ENCODE data around the gene AK4.

DNA sequence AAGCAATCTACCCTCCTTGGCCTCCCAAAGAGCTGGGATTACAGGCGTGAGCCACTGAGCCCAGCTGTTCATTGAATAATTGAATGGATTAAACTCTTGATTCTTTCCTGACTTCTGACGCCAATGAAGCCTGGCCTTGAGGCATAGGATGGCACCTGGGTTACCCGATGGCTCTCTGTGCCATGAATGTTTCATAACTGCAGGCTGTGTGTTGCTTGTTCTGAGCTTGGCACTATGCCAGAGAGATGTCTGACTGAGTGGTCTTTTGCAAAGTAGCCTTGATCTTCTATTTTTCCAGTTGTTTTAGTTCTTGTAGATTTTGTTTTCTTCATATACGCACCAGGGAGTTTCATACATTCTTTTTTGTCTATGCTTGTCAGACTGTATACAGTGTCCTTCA is 38.5 kb upstream of the AK4 start:
- TF ChIP-seq POLR2A (IDR thresholded peaks at IDR 0.05) (no peak), POLR2AphosphoS5 (IDR thresholded peaks at IDR 0.05) (no peak), EP300 (IDR thresholded peaks at IDR 0.05) (no peak)
- TF ChIP-seq, protein P1, sequence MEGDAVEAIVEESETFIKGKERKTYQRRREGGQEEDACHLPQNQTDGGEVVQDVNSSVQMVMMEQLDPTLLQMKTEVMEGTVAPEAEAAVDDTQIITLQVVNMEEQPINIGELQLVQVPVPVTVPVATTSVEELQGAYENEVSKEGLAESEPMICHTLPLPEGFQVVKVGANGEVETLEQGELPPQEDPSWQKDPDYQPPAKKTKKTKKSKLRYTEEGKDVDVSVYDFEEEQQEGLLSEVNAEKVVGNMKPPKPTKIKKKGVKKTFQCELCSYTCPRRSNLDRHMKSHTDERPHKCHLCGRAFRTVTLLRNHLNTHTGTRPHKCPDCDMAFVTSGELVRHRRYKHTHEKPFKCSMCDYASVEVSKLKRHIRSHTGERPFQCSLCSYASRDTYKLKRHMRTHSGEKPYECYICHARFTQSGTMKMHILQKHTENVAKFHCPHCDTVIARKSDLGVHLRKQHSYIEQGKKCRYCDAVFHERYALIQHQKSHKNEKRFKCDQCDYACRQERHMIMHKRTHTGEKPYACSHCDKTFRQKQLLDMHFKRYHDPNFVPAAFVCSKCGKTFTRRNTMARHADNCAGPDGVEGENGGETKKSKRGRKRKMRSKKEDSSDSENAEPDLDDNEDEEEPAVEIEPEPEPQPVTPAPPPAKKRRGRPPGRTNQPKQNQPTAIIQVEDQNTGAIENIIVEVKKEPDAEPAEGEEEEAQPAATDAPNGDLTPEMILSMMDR (IDR thresholded peaks at IDR 0.05), result no peak
